Stimulated activated effector memory CD8-positive, alpha-beta T cell treated with anti-CD3 and anti-CD28 coated beads, Interleukin-12 subunit alpha, Interleukin-12 subunit beta, amount 100 ng/mL, for 72 hours (primary cell): ENCODE data around the gene CCDC85A.

Experiments used
- ATAC-seq: fragments of 150-1000 bp; cut with Tn5 transposase; 2 replicates; pipeline ENCODE4 v1.10.0; 2021
- DNase-seq, 2 donors: peaks; one replicate each; pipeline ENCODE4 v3.0.0; 2021 to 2022; ENCODE audit warnings: low spot score in 2 of 2
- H3K27ac Mint-ChIP-seq: one replicate; pipeline ENCODE4 v1.8.0; 2022; ENCODE audit warnings: mild to moderate bottlenecking, mixed read lengths
- H3K36me3 Mint-ChIP-seq: one replicate; pipeline ENCODE4 v1.8.0; 2022; ENCODE audit warnings: mild to moderate bottlenecking, mixed read lengths
- H3K4me1 Mint-ChIP-seq: one replicate; pipeline ENCODE4 v1.8.0; 2022; ENCODE audit warnings: mixed read lengths
- H3K4me3 Mint-ChIP-seq: one replicate; pipeline ENCODE4 v1.8.0; 2022; ENCODE audit warnings: mild to moderate bottlenecking, mixed read lengths
- H3K9me3 Mint-ChIP-seq: one replicate; pipeline ENCODE4 v1.8.0; 2022; ENCODE audit warnings: mixed read lengths

Gene CCDC85A

GRCh38 chr2:56380861-56381260, 197.1 kb downstream of the CCDC85A start:
- Mint-ChIP-seq H3K4me1 (no peaks in the 10 kb centered on the region), H3K36me3 (no peaks in the 10 kb centered on the region), H3K27ac (no peak overlapping the region), H3K9me3 (no peaks in the 10 kb centered on the region), H3K4me3 (no peak overlapping the region)
- DNase-seq (no peak), ATAC-seq (no peak)

GRCh38 chr2:56382466-56382865, 198.7 kb downstream of the CCDC85A start:
- no peak overlapping the region for H3K27ac Mint-ChIP-seq
- no peak overlapping the region for H3K4me3 Mint-ChIP-seq

GRCh38 chr2:56386657-56387056, 202.9 kb downstream of the CCDC85A start:
- no peak for ATAC-seq
- Mint-ChIP-seq H3K27ac (no peak overlapping the region), H3K36me3 (no peaks in the 10 kb centered on the region), H3K9me3 (no peaks in the 10 kb centered on the region), H3K4me3 (no peak overlapping the region), H3K4me1 (no peaks in the 10 kb centered on the region)
- no peak for DNase-seq

More at GRCh38 chr2:56382466-56382865, 198.7 kb downstream of the CCDC85A start:
- Mint-ChIP-seq H3K9me3 (no peaks in the 10 kb centered on the region), H3K36me3 (no peaks in the 10 kb centered on the region), H3K4me1 (no peaks in the 10 kb centered on the region)
- no peak for ATAC-seq
- DNase-seq = no peak

GRCh38 chr2:56390644-56391043, 206.9 kb downstream of the CCDC85A start:
- Mint-ChIP-seq H3K9me3 (peaks cover 2% of the 10 kb centered on the region), H3K4me1 (no peaks in the 10 kb centered on the region), H3K36me3 (no peaks in the 10 kb centered on the region), H3K4me3 (no peak overlapping the region), H3K27ac (no peak overlapping the region)
- no peak for ATAC-seq
- DNase-seq = no peak

GRCh38 chr2:56410140-56410539, 226.3 kb downstream of the CCDC85A start:
- H3K4me1 Mint-ChIP-seq = no peaks in the 10 kb centered on the region
- peaks cover 8% of the 10 kb centered on the region for H3K9me3 Mint-ChIP-seq
- H3K27ac Mint-ChIP-seq = no peak overlapping the region
- H3K4me3 Mint-ChIP-seq = no peak overlapping the region
- ATAC-seq (no peak), DNase-seq (no peak)
- no peaks in the 10 kb centered on the region for H3K36me3 Mint-ChIP-seq

- H3K27ac Mint-ChIP-seq = no peak overlapping the region
- ATAC-seq (no peak), DNase-seq (no peak)
- peaks cover 16% of the 10 kb centered on the region for H3K9me3 Mint-ChIP-seq
- no peaks in the 10 kb centered on the region for H3K4me1 Mint-ChIP-seq
- no peaks in the 10 kb centered on the region for H3K36me3 Mint-ChIP-seq
- H3K4me3 Mint-ChIP-seq = no peak overlapping the region
These were observed 232.8 kb downstream of the CCDC85A start for GRCh38 chr2:56416500-56417176.
